LNCaP clone FGC (cell line): ENCODE measurements around the gene AURKAIP1.

Source experiments
- DNase-seq: peaks from one replicate; pipeline ENCODE4 v3.0.0-alpha.2; 2011; ENCODE audit warnings: low read depth
- H3K4me3 ChIP-seq: 2 replicates; pipeline ENCODE4 v1.5.1; 2011; ENCODE audit warnings: mild to moderate bottlenecking, low read depth, low read length, control low read depth
- CTCF ChIP-seq: IDR thresholded peaks from 2 replicates; pipeline ENCODE4 v1.5.1; 2012; ENCODE audit warnings: mild to moderate bottlenecking; ENCODE audit not compliant: control insufficient read depth, insufficient read depth; ENCODE audit errors: extremely low read depth

AURKAIP1 gene

GRCh38 chr1:1402072-1402900 is 27.3 kb upstream of the AURKAIP1 start:
- TF ChIP-seq CTCF = peak; percentile 84
- no peak overlapping the region for H3K4me3 ChIP-seq
- DNase-seq = peak; percentile 45

- no peak for DNase-seq
- H3K4me3 ChIP-seq = no peak overlapping the region
- no peak for TF ChIP-seq CTCF
Observed at GRCh38 chr1:1401457-1402010, 26.5 kb upstream of the AURKAIP1 start.

- no peak for DNase-seq
- H3K4me3 ChIP-seq = peak overlapping the region; percentile 99
- no peak for TF ChIP-seq CTCF
Observed at GRCh38 chr1:1400576-1401456, 25.8 kb upstream of the AURKAIP1 start.

GRCh38 chr1:1399872-1400575 is 25.0 kb upstream of the AURKAIP1 start:
- H3K4me3 ChIP-seq = peak overlapping the region; percentile 99
- TF ChIP-seq CTCF = no peak
- no peak for DNase-seq

GRCh38 chr1:1399187-1399871 is 24.3 kb upstream of the AURKAIP1 start, which contains the start of gene CCNL2:
Gene CCNL2, minus strand, starts transcription at chr1:1399335. Its CDS starts 29 bp downstream, at chr1:1399306.
- H3K4me3 ChIP-seq = peak within 1 kb of the TSS; percentile 99
- TF ChIP-seq CTCF = peak; percentile 35
- peak; percentile 92 for DNase-seq
